WTC11 (cell line): ENCODE measurements around the gene WDPCP. TPM values are rescaled to one million over a fixed set of nuclear protein-coding genes. Genes with fewer than 3 reads are reported as not detected.

Experiments used
- ATAC-seq: fragments of 200-7000 bp; cut with Tn5 transposase; 2 replicates; pipeline ENCODE4 v1.10.0; 2021; ENCODE audit warnings: mild to moderate bottlenecking, moderate library complexity
- CTCF ChIA-PET: fragments of 300-600 bp; sonication (Branson Sonifier 250); formaldehyde crosslinking; loops from one replicate; lab custom pipeline; 2021; ENCODE audit warnings: antibody characterized with exemption; lab: Charles Lee
- POLR2A ChIA-PET: fragments of 350-600 bp; sonication (Branson Sonifier 250); formaldehyde crosslinking; loops from one replicate; lab custom pipeline; 2021; ENCODE audit warnings: antibody characterized with exemption; lab: Charles Lee
- DNase-seq: peaks from one replicate; pipeline ENCODE4 v3.0.0; 2021; ENCODE audit warnings: low spot score
- H3K27ac Mint-ChIP-seq: 2 replicates; pipeline ENCODE4 v1.8.0; 2021; ENCODE audit warnings: mixed read lengths
- H3K27me3 Mint-ChIP-seq: 2 replicates; pipeline ENCODE4 v1.8.0; 2021; ENCODE audit warnings: low read depth, mild to moderate bottlenecking, moderate library complexity, mixed read lengths
- H3K36me3 Mint-ChIP-seq: 2 replicates; pipeline ENCODE4 v1.8.0; 2021; ENCODE audit warnings: mixed read lengths
- H3K4me1 Mint-ChIP-seq: 2 replicates; pipeline ENCODE4 v1.8.0; 2022; ENCODE audit warnings: mixed read lengths
- H3K4me3 Mint-ChIP-seq: 2 replicates; pipeline ENCODE4 v1.8.0; 2021; ENCODE audit warnings: mild to moderate bottlenecking, moderate library complexity, mixed read lengths
- H3K9me3 Mint-ChIP-seq: 2 replicates; pipeline ENCODE4 v1.8.0; 2021; ENCODE audit warnings: mixed read lengths
- AFF4 ChIP-seq: sonication (generic); formaldehyde crosslinking; IDR thresholded peaks from 2 replicates; pipeline ENCODE4 v1.8.1; 2023; ENCODE audit warnings: mild to moderate bottlenecking, missing genetic modification reagents, borderline replicate concordance
- ATF2 ChIP-seq: sonication (generic); formaldehyde crosslinking; IDR thresholded peaks from 2 replicates; pipeline ENCODE4 v1.8.1; 2022; ENCODE audit warnings: low read depth, missing genetic modification reagents, borderline replicate concordance
- CBFB ChIP-seq: sonication (generic); formaldehyde crosslinking; IDR thresholded peaks from 2 replicates; pipeline ENCODE4 v1.8.1; 2022; ENCODE audit warnings: mild to moderate bottlenecking, low read depth, missing genetic modification reagents
- CDX4 ChIP-seq: fragments of 250-450 bp; sonication (Bioruptor Pico); IDR thresholded peaks from 2 replicates; pipeline ENCODE4 v1.9.0; 2021; ENCODE audit warnings: moderate library complexity, mild to moderate bottlenecking, inconsistent platforms, borderline replicate concordance
- EMX1 ChIP-seq: fragments of 250-450 bp; sonication (Bioruptor Pico); IDR thresholded peaks from 2 replicates; pipeline ENCODE4 v1.8.0; 2021; ENCODE audit warnings: mild to moderate bottlenecking
- ETV6 ChIP-seq: sonication (generic); formaldehyde crosslinking; IDR thresholded peaks from 2 replicates; pipeline ENCODE4 v1.8.1; 2022; ENCODE audit warnings: mild to moderate bottlenecking, missing genetic modification reagents
- JUN ChIP-seq: sonication (generic); formaldehyde crosslinking; IDR thresholded peaks from 2 replicates; pipeline ENCODE4 v1.8.0; 2023; ENCODE audit warnings: mild to moderate bottlenecking, missing genetic modification reagents
- MAX ChIP-seq: sonication (generic); formaldehyde crosslinking; IDR thresholded peaks from 2 replicates; pipeline ENCODE4 v1.8.0; 2022; ENCODE audit warnings: mild to moderate bottlenecking, missing genetic modification reagents
- MLX ChIP-seq: sonication (generic); formaldehyde crosslinking; IDR thresholded peaks from 2 replicates; pipeline ENCODE4 v1.8.1; 2023; ENCODE audit warnings: mild to moderate bottlenecking, missing genetic modification reagents, moderate library complexity
- MYBL2 ChIP-seq: sonication (generic); formaldehyde crosslinking; IDR thresholded peaks from 2 replicates; pipeline ENCODE4 v1.8.1; 2023; ENCODE audit warnings: mild to moderate bottlenecking, moderate library complexity, missing genetic modification reagents
- RORB ChIP-seq: fragments of 250-450 bp; sonication (Bioruptor Pico); IDR thresholded peaks from 2 replicates; pipeline ENCODE4 v1.9.0; 2021; ENCODE audit warnings: mild to moderate bottlenecking
- ZNF232 ChIP-seq: sonication (generic); formaldehyde crosslinking; IDR thresholded peaks from 2 replicates; pipeline ENCODE4 v1.8.0; 2022; ENCODE audit warnings: mild to moderate bottlenecking, missing genetic modification reagents
- ZNF263 ChIP-seq: sonication (generic); formaldehyde crosslinking; IDR thresholded peaks from 2 replicates; pipeline ENCODE4 v1.8.1; 2022; ENCODE audit warnings: low read depth, mild to moderate bottlenecking, moderate library complexity, missing genetic modification reagents
- ZSCAN18 ChIP-seq: fragments of 250-450 bp; sonication (Bioruptor Pico); IDR thresholded peaks from 2 replicates; pipeline ENCODE4 v2.1.2; 2022; ENCODE audit warnings: mild to moderate bottlenecking, moderate library complexity
- total RNA-seq: library from RNA; stranded (reverse); gene quantifications from 3 replicates; pipeline ENCODE4 v1.2.3, GENCODE V29; 2021
- TF ChIP-seq, protein P1 (sequence below): sonication (generic); formaldehyde crosslinking; IDR thresholded peaks from 2 replicates; pipeline ENCODE4 v1.8.0; 2023; ENCODE audit warnings: mild to moderate bottlenecking, missing genetic modification reagents
- TF ChIP-seq, protein P2 (sequence below): sonication (generic); formaldehyde crosslinking; IDR thresholded peaks from 2 replicates; pipeline ENCODE4 v1.8.0; 2022; ENCODE audit warnings: mild to moderate bottlenecking, missing genetic modification reagents
- TF ChIP-seq, protein P3 (sequence below): sonication (generic); formaldehyde crosslinking; conservative IDR thresholded peaks from 2 replicates; pipeline ENCODE4 v1.8.1; 2022; ENCODE audit warnings: mild to moderate bottlenecking, missing genetic modification reagents
- TF ChIP-seq, protein P4 (sequence below): sonication (generic); formaldehyde crosslinking; conservative IDR thresholded peaks from 2 replicates; pipeline ENCODE4 v1.8.1; 2023; ENCODE audit warnings: mild to moderate bottlenecking, low read depth, missing genetic modification reagents, moderate library complexity

WDPCP gene
- total RNA-seq, 1 experiment from 2014 or later = 10.9 TPM

- TF ChIP-seq, protein P1, sequence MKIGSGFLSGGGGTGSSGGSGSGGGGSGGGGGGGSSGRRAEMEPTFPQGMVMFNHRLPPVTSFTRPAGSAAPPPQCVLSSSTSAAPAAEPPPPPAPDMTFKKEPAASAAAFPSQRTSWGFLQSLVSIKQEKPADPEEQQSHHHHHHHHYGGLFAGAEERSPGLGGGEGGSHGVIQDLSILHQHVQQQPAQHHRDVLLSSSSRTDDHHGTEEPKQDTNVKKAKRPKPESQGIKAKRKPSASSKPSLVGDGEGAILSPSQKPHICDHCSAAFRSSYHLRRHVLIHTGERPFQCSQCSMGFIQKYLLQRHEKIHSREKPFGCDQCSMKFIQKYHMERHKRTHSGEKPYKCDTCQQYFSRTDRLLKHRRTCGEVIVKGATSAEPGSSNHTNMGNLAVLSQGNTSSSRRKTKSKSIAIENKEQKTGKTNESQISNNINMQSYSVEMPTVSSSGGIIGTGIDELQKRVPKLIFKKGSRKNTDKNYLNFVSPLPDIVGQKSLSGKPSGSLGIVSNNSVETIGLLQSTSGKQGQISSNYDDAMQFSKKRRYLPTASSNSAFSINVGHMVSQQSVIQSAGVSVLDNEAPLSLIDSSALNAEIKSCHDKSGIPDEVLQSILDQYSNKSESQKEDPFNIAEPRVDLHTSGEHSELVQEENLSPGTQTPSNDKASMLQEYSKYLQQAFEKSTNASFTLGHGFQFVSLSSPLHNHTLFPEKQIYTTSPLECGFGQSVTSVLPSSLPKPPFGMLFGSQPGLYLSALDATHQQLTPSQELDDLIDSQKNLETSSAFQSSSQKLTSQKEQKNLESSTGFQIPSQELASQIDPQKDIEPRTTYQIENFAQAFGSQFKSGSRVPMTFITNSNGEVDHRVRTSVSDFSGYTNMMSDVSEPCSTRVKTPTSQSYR (CRISPR knock-in tag) = no peak
- TF ChIP-seq AFF4 (CRISPR knock-in tag) (no peak), JUN (CRISPR knock-in tag) (no peak), MLX (CRISPR knock-in tag) (no peak), ZSCAN18 (CRISPR knock-in tag) (no peak), ZNF232 (CRISPR knock-in tag) (no peak), CDX4 (no peak), MAX (CRISPR knock-in tag) (no peak), ATF2 (CRISPR knock-in tag) (no peak)
- TF ChIP-seq, protein P2, sequence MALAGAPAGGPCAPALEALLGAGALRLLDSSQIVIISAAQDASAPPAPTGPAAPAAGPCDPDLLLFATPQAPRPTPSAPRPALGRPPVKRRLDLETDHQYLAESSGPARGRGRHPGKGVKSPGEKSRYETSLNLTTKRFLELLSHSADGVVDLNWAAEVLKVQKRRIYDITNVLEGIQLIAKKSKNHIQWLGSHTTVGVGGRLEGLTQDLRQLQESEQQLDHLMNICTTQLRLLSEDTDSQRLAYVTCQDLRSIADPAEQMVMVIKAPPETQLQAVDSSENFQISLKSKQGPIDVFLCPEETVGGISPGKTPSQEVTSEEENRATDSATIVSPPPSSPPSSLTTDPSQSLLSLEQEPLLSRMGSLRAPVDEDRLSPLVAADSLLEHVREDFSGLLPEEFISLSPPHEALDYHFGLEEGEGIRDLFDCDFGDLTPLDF (CRISPR knock-in tag) = no peak
- TF ChIP-seq, protein P3, sequence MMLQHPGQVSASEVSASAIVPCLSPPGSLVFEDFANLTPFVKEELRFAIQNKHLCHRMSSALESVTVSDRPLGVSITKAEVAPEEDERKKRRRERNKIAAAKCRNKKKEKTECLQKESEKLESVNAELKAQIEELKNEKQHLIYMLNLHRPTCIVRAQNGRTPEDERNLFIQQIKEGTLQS (CRISPR knock-in tag) = no peak
These were observed 495.4 kb downstream of the WDPCP start (continued) for GRCh38 chr2:63092857-63093256.

- CTCF ChIA-PET = interaction anchor here (1.0 kb wide), 1 partner anchor 333 kb away, joined by 4 read pairs; no protein-coding TSS in a partner anchor
- Mint-ChIP-seq H3K27me3 (no peaks in the 10 kb centered on the region), H3K4me1 (no peaks in the 10 kb centered on the region), H3K9me3 (peaks cover 3% of the 10 kb centered on the region; the same call in 1 of the 2 replicates), H3K4me3 (no peak overlapping the region), H3K36me3 (no peaks in the 10 kb centered on the region), H3K27ac (no peak overlapping the region)
- TF ChIP-seq ATF2 (CRISPR knock-in tag) (no peak), ZNF263 (CRISPR knock-in tag) (no peak), CBFB (no peak), RORB (CRISPR knock-in tag) (no peak), ZNF232 (CRISPR knock-in tag) (no peak), ETV6 (CRISPR knock-in tag) (no peak), MYBL2 (CRISPR knock-in tag) (no peak), EMX1 (CRISPR knock-in tag) (no peak)
- TF ChIP-seq, protein P4, sequence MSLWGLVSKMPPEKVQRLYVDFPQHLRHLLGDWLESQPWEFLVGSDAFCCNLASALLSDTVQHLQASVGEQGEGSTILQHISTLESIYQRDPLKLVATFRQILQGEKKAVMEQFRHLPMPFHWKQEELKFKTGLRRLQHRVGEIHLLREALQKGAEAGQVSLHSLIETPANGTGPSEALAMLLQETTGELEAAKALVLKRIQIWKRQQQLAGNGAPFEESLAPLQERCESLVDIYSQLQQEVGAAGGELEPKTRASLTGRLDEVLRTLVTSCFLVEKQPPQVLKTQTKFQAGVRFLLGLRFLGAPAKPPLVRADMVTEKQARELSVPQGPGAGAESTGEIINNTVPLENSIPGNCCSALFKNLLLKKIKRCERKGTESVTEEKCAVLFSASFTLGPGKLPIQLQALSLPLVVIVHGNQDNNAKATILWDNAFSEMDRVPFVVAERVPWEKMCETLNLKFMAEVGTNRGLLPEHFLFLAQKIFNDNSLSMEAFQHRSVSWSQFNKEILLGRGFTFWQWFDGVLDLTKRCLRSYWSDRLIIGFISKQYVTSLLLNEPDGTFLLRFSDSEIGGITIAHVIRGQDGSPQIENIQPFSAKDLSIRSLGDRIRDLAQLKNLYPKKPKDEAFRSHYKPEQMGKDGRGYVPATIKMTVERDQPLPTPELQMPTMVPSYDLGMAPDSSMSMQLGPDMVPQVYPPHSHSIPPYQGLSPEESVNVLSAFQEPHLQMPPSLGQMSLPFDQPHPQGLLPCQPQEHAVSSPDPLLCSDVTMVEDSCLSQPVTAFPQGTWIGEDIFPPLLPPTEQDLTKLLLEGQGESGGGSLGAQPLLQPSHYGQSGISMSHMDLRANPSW = no peak
- ATAC-seq (no peak), DNase-seq (no peak)
- POLR2A ChIA-PET = no interaction called here
These were observed 495.9 kb downstream of the WDPCP start for GRCh38 chr2:63092401-63092800.
